NCI-H526 treated with DMSO at 0.1 percent for 48 hours (cell line): Measurements from ENCODE around the gene EFNA2.

Experiments
- DNase-seq: peaks from one replicate; lab custom pipeline; 2025; lab: John Stamatoyannopoulos, UW

Gene EFNA2

DNA sequence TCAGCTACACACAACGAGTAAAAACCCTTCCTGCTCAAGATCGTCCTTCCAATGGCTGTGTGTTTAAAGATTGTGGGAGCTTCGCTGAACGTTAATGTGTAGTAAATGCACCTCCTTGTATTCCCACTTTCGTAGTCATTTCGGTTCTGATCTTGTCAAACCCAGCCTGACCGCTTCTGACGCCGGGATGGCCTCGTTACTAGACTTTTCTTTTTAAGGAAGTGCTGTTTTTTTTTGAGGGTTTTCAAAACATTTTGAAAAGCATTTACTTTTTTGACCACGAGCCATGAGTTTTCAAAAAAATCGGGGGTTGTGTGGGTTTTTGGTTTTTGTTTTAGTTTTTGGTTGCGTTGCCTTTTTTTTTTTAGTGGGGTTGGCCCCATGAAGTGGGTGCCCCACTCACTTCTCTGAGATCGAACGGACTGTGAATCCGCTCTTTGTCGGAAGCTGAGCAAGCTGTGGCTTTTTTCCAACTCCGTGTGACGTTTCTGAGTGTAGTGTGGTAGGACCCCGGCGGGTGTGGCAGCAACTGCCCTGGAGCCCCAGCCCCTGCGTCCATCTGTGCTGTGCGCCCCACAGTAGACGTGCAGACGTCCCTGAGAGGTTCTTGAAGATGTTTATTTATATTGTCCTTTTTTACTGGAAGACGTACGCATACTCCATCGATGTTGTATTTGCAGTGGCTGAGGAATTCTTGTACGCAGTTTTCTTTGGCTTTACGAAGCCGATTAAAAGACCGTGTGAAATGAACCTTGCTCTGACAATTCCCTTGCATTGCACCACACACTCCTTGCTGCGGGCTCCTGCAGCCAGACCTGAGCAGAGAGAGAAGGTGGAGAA lies 13.0 kb upstream of the EFNA2 start:
- no peak for DNase-seq

DNA sequence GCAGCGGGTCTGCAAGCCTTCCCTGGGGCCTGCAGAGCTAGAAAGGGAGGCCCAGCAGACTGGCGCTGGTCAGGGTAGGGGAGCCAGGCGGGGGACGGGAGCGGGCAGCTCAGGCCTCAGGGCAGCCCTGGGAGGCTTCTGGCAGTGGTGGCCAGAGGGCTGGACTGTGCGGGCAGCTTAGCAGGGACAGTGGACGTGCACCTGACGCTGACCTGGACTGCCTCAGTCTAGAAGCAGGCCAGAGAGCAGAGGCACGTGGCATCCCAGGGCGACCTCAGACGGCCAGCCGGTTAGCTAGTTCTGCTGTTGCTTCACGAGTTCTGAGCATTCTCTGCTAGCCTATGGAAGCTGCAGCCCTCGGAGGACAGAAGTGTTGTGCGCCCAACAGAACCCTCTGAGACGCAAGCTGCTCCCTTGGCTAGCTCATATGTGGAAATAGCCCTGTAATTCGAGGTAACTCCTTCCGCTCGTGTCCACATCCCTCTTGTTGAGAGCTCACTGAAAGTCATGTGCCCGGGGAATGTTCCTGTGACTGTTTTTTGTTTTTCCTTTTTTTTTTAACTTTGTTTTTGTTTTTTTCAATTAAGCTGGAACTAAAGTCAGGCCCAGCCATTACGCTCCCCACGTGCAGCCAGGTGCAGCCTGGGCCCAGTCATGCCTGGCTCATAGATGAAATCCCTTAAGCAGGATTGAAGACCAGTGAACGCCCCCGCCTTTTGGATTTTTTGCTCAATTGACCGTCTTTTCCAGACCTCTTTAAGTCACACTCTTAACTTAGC lies 12.2 kb upstream of the EFNA2 start:
- no peak for DNase-seq

DNA sequence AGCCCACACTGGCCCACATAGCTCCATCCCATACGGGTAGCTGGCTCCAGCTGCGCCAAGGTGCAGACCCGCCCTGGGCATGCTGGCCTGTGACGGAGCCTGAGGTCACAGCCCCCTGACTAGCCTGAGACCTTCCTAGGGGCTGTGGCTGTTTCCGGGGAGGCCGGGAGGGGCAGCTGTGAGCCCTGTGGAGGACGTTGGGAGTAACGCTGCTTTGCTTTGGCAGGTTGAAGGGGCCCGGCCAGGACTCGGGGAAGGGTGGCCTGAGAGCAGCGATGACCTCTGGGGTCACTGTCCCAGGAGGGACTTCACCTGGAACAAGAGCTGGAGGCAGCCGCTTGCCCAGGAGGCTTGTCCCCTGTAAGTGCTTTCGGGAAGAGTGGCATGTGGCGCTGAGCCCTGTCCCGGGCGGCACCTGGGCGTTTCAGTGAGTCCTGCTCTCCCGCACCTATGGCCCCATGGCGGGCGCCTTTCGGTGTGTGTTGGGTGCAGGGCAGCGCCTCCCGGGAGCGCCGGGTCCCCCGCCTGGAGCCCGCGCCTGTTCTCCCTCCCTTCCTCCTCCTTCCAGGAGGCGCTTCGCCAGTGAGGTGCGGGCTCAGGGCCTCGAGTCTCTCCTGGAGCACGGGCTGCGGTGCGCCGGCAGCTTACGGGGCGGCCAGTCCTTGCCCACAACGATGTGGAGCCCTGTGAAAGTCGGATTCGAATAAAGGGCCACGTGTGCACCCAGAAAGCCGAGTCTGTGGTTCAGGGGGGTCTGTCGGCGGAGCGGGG lies 11.4 kb upstream of the EFNA2 start:
- no peak for DNase-seq

DNA sequence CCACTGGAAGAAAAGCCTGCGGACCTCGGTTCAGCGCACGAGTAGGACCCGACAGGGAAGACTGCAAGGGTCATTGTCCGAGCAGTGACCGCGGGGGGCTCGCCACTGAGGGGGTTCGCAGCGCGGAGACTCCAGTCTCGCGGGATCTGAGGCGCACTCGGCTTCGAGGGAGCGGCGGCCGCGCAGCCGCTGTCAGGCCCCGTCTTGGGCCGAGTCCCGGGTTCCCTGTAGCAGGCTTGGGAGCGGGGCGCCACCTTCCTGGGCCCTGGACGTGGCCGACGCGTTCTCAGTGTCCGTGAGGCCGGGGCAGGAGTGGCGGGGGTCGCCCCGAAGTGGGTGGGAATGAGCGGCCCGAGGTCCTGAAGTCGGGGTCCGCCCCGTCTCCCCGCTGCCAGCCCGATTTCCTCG lies 10.8 kb upstream of the EFNA2 start:
- no peak for DNase-seq

DNA sequence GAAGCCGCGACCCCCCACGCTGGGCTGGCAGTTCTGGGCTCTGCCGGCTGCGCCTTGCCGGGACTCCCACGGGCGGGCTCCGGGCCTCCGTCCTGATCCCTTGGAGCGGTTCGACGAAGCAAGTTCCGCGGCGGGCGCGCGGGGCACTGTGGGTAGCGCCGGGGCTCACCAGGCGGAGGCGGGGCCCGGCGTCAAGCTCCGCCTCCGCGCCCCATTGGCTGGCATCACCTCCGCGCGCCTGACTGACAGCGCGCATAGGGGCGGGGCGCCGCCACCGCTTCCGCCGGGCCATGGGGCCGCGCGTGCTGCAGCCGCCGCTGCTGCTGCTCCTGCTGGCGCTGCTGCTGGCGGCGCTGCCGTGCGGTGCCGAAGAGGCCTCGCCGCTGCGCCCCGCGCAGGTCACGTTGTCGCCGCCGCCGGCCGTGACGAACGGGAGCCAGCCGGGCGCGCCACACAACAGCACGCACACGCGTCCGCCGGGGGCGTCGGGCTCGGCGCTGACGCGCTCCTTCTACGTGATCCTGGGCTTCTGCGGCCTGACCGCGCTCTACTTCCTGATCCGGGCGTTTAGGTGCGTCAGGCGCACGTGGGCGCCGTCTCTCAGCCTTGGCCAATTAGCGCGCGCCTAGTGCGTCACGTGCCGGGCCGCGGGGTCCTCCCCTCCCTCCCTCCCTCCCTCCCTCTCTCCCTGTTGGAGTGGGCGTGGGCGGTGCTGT lies 10.3 kb upstream of the EFNA2 start, which contains the start of gene FAM174C:
Gene FAM174C, plus strand, starts transcription at position 271 of the 716 bp plus-strand sequence. Its CDS starts 20 bp downstream, at position 291.
- peak; percentile 80 for DNase-seq

DNA sequence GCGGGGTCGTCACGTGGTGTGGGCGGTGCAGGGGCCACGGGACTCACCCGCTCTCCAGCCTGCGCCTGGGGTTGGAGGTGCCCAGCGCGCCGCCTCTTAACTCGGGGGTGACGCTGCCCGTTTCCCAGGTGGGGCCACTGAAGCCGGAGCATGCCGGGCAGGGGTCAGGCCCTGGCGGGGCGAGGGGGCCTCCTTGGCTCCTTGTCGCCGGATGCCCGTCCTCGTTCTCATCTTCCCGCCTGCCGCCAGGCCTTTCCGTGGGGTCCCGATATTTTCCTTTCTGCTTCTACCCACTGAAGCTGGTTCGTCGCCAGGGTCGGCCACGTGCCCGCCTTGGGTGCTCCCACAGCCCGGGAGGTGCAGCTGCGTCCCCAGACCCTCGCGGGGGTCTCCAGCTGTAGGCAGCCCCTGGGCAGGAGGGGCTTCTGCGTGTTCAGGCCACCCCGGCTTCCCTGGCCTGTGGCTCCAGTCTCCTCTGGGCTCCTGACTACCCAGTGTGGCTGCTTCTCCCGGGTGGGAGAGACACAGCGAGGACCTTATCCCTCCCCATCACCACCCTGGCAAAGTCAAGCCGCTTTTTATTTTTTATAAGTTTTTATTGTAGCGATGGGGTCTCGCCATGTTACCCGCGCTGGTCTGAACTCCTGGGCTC lies 9.6 kb upstream of the EFNA2 start:
- DNase-seq: no peak

DNA sequence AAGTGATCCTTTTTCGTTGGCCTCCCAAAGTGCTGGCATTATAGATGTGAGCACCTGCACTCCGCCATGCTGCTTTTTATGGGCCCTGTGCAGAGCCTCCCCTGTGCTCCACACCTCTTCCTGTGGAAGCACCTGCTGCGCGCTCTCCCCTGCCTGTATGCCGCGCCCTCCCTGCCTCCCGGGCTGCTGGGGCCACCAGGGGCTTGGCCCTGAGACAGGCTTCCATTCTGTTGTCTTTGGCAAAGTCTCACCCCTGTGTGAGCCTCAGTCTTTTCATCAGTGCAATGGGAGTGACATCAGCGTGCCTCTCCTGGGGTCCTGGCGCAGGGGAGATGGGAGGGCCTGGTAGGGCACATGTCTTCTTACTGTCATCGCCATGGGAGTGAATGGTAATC lies 9.0 kb upstream of the EFNA2 start:
- DNase-seq: no peak

DNA sequence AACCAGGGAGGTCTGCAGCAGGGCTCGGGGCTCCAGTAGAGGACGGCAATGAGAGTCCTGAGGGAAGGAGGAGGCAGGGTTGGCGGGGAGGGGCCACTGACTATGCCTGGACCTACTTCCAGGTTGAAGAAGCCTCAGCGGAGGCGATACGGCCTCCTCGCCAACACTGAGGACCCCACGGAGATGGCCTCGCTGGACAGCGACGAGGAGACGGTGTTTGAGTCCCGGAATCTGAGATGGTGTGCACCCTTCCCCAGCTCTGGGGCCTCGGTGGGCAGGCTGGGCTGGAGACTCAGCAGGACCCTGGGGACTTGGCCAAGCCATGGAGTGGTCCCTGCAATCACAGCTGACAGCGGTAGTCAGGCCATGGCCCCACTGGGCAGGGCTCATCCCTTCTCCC lies 8.6 kb upstream of the EFNA2 start:
- no peak for DNase-seq

DNA sequence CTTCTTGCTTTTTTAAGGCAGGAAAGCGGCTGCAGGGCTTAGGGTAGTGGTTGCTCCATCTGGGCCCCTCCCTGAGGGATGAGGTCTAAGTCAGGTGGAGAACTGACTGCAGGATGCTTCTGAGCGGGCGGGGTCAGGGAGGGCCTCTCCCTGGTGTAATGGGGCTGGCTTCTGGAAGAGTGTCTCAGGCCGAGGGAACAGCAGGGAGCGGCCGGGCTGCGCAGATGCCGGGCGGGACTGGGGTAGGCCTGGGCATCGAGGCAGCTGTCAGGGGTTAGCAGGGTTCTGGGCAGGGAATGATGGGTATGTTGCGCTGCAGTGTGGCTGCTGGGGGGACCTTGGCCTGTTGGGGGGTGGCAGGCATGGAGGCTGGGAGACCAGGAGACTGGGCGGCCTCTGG lies 7.6 kb upstream of the EFNA2 start:
- no peak for DNase-seq

DNA sequence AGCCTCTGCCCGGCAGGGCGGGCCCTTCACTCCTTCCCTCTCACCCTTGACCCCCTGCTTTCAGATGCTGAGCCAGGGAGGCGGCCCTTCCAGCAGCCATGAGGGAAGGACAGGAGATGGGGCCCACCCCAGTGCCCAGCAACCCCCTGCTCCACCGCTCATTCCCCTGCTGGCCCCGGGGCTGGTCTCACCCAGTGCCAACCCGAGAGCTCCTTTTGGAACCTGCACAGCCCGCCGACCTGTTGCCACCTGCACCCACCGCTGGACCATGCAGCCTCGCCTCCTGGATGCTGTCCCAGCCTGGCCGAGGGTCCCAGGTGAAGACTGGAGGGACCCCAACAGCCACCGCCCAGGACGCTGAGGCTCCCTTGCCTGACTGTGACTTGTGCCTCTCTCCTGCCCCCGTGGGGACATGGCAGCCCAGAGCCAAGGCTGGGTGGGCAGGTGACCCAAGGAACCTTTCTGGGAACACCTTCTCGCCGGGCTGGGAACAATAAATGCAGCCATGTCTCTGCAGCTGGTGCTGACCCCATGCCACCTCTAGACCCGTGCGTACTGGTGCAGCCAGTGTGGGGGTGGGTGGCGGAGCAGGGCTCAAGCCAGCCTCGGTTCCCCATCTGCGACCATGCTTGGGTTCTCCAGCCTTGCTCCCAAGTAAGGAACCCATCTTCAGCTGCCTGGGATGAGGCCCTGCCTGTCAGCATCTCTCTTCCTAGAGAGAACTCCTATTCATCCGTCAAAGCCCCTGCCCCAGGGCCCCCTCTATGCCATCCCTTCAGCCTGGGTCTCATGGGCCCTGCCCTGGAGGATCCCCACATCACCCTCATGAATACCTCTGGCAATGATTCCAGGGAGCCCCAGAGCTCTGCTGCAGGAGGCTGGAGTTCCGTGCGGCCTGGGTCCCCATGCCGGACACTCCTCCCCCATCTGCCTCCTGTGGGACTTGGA lies 6.7 kb upstream of the EFNA2 start:
- no peak for DNase-seq

DNA sequence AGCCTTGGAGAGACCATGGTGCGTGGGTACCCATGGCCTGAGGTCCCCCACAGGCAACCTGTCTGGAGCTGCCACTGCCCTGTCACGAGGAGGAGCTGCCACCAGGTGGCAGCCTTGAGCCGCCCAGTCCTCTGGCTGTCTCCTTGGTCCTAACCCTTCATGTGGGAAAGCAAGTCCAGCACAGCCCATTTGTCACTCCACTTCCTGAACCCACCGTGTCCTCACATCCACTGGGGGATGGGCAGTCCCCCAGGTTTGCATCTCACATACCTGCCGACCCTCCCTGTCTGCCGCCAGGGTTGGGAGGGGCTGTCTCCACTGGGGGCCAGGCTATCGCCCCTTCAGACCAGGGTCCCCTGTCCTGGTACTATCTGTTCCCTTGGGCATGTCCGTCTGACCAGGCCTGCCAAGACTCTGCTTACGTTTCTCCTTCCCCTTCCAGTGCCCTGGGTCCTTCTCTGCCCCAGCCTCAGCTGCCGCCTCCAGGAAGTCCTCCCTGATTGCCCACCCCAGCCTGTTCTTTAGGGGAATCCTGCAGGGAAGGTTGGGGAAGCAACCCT lies 5.8 kb upstream of the EFNA2 start:
- no peak for DNase-seq

DNA sequence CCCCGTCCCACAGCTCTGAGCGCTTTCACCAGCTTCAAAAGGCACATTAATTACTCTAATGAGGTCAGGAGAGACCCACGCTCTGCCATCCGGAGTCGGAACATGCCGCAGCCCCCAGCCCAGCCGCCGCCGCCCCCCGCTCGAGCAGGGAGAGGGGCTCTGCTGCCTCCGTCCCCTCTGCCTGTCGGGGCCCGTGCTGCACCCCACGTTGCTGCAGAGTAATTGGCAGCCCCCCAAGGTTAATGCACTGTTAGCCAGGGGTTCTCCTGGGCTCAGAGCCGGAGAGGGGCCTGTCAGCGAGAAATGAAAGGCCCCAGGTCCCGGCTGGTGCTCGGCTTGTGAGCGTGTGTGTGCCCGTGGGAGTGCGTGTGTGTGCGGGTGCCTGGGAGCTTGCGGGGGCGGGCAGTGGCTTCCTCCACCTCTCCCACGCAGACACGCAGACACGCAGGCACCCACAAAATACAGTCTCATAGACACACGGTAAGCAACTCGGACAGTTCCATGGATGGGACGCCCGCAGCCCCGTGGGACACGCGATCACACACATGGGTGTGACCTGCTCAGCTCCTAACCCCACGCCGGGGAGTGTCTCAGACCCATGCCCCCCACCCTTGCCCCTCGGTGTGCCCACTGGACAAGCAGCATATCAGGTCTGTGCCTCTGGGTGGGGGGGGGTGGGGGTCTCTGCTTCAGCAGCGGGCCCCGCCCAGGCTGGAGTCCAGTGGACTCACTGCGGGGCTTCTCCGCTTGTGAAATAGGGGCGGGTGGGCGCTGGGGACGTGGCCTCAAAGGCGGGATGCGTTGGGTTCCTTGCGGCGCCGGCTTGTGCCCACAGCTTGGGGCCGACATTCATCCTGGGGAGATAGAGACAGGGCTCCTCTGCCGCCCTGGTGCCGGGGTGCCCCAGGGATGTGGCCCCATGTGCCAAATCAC lies 4.8 kb upstream of the EFNA2 start:
- no peak for DNase-seq

DNA sequence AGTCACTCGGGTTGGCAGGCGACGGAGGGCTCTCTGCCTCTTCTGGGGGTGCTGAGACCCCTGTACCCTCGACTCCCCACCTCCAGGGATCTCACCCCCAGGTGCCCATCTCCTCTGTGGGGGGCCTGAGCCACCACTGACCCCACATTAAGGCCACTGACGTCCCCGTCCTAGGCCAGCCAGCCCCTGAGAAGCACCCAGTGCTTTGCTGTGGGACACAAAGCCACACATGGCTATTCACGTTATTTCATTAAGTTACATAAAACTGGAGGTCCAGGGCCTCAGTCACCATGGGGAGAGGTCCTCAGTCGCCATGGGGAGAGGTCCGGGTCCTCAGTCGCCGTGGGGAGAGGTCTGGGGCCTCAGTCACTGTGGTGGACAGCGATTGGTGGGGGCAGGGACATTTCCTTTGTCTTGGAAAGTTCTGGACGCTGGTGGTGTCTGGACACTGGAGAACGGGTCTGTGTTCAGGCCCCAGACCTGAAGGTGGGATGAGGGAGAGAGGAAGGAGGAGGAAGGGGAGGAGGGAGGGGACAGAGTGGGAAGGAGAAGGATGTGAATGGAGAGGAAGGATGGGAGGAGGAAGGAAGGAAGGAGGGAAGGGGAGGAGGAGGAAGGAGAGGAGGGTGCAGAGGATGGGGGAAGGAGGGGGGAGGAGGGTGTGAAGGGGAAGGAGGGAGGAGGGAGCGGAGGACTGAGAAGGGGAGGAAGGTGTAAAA lies 3.9 kb upstream of the EFNA2 start:
- no peak for DNase-seq

DNA sequence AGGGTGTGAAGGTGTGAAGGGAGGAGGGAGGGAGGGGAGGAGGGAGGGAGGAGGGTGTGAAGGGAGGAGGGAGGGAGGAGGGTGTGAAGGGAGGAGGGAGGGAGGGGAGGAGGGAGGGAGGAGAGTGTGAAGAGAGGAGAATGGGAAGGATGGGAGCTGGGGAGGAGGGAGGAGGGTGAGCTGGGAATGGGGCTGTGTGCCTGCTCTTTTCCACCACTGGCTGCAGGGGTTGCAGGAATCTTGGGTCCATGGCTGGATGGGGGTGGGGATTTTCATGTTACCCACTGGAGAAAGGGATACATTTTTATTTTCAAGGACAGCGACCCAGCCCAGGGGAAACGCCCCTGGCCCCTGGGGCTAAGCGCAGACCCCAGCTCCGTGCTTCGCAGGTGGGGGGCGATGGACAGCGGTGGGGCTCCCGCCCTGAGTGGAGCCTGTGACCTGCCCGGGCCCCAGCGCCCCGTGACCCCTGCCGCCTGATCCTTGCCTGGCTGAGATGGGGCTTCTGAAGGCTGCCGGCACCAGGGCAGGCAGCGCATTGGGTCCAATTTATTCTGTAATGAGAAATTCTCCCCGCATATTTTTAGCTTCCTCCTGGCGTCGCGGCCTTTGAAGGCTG lies 3.0 kb upstream of the EFNA2 start:
- DNase-seq: no peak

DNA sequence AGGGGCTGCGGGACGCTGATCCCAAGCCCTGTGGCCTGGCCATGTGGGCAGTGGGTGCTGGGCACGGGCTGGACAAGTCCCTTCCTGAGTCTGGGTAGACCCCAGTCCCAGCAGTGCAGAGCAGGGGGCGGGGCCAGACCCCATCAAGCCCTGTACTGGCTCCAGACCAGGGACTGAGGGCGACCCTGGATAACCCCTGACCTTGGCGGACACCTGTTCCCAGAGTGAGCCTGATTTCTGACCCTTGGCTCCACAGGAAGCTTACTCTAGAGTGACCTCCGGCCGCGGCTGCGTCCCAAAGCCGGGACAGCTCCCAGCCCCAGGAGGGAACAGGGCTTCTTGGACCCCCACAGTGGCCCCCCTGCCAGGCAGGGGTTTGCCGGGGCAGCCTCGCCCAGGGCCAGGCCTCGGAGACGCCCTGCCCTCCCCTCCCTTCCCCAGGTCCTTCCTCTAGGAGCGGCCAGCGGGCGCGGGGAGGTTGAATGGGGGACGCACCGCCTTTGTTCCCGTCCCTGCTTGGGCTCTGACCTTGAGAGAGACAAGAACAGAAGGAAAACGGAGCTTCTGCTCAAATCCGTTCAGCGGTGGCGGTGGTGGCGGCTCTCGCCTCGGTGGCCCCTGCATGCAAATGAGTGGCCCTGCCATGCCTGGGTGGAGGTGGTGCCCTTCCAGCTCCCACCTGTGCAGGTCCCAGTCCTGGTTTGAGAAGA lies 2.3 kb upstream of the EFNA2 start:
- DNase-seq: no peak

DNA sequence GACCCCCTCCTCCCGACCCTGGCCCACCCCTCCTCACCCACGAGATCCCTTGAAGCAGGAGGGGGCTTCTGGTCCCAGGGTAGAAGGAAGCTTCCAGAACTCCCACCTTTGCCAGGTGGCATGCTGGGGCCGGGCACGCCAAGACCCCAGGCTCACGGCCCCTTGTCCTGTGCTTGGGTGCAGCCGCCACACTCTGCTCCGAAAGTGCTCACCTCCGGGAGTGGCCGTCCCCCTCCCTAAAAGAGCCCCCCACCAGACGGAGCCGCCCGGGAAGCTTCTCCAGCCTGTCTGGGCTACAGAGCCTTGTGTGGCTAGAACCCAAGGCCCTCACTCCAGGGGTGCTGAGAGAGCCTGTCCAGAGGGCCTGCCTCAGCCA lies 1.8 kb upstream of the EFNA2 start:
- DNase-seq: no peak
